A549 treated with dexamethasone at 1 μM for 4 hours (cell line): ENCODE data around the gene CATSPERB. TPM values are rescaled to one million over a fixed set of nuclear protein-coding genes. Genes with fewer than 3 reads are reported as not detected.

Experiments
- total RNA-seq: library from RNA; stranded (reverse); fragments of 200-300 nt; extraction: Qiagen RNA extraction; gene quantifications from 5 replicates; pipeline ENCODE4 v1.2.3, GENCODE V29; 2022

The CATSPERB gene
- total RNA-seq: not detected in 5 replicates

DNA sequence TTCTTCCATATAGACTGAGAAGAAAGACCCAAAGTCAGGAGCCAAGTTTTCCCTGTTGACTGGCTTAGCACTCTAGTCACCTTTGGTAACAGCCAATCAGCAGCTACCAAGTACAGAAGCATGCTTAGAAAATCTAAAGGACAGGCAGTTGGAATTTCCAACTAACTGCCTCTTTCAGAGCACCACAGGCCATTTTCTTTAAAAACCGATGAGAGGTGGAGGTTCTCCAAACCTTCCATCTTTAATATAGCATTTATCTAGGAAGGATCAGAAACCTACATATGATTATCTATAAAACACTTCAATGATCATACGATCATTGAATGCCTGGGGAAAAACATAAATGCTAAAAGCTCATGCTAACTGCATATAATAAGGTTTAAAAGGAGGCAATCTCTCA is at the start of gene CATSPERB:
TSS of gene CATSPERB (minus strand) at position 101 of the 400 bp plus-strand sequence. CDS start 2,607 bp downstream, outside the sequence.

Other genes starting within 250 kb of the CATSPERB start
- 85.3 to 94.0 TPM (median 90.6 TPM) in 5 replicates for gene PPP4R3A, start 221.8 kb downstream of the CATSPERB start, total RNA-seq
- 0.74 to 1.0 TPM (median 0.82 TPM) in 5 replicates for gene TC2N, start 135.4 kb upstream of the CATSPERB start, total RNA-seq
- 4.7 to 6.1 TPM (median 5.2 TPM) in 5 replicates for gene FBLN5, start 215.6 kb upstream of the CATSPERB start, total RNA-seq